ENCODE measurements around the gene PPP3CB. TPM values are rescaled to one million over a fixed set of nuclear protein-coding genes. Genes with fewer than 3 reads are reported as not detected.

PPP3CB gene
- total and polyA plus RNA-seq, 2 donors from 2014 or later, result 26.8 to 36.1 TPM

- Histone ChIP-seq H3K36me3 (ENCODE audit: control insufficient read depth in 2 of 3, insufficient read depth in 3 of 3, low read length in 3 of 3) (no peaks in the 10 kb centered on the region), H3K27me3 (ENCODE audit: control insufficient read depth, insufficient read depth, low read length) (no peaks in the 10 kb centered on the region), H3K9ac (ENCODE audit: low read length in 3 of 3) (no peak overlapping the region), H3K4me1 (ENCODE audit: control insufficient read depth in 2 of 3, insufficient read depth in 2 of 3, low read depth in 1 of 3, low read length in 3 of 3) (peaks cover 0 to 13% (median 7%) of the 10 kb centered on the region in 3 donors), H3K9me3 (ENCODE audit: control insufficient read depth in 2 of 3, insufficient read depth in 1 of 3, low read length in 3 of 3) (no peaks in the 10 kb centered on the region), H3K4me3 (ENCODE audit: low read length in 3 of 3) (peak overlapping the region in 1 of 3 donors; percentile 22), H3K27ac (ENCODE audit: low read depth in 2 of 2, low read length in 2 of 2) (no peak overlapping the region)
- FAIRE-seq (no peak), DNase-seq (no peak)
- TF ChIP-seq CTCF (IDR thresholded peaks at IDR 0.05; ENCODE audit: borderline replicate concordance, extremely low read depth, insufficient read depth), result no peak
- intact Hi-C loops (cut with DNase I), result no loop called here
Observed at GRCh38 chr10:73493781-73494180, 2.0 kb downstream of the PPP3CB start.

GRCh38 chr10:73486601-73487000 lies 9.2 kb downstream of the PPP3CB start:
- DNase-seq, result no peak
- H3K27me3 ChIP-seq (ENCODE audit: control insufficient read depth, insufficient read depth, low read length), result no peaks in the 10 kb centered on the region
- no peaks in the 10 kb centered on the region for H3K4me1 ChIP-seq (ENCODE audit: control insufficient read depth in 2 of 3, insufficient read depth in 2 of 3, low read depth in 1 of 3, low read length in 3 of 3)
- intact Hi-C loops (cut with DNase I), result no loop called here
- FAIRE-seq, result no peak
- TF ChIP-seq CTCF (IDR thresholded peaks at IDR 0.05; ENCODE audit: borderline replicate concordance, extremely low read depth, insufficient read depth), result no peak
- no peak overlapping the region for H3K27ac ChIP-seq (ENCODE audit: low read depth in 2 of 2, low read length in 2 of 2)
- H3K9me3 ChIP-seq (ENCODE audit: control insufficient read depth in 2 of 3, insufficient read depth in 1 of 3, low read length in 3 of 3), result no peaks in the 10 kb centered on the region
- no peaks in the 10 kb centered on the region for H3K36me3 ChIP-seq (ENCODE audit: control insufficient read depth in 2 of 3, insufficient read depth in 3 of 3, low read length in 3 of 3)
- H3K4me3 ChIP-seq (ENCODE audit: low read length in 3 of 3), result no peak overlapping the region
- no peak overlapping the region for H3K9ac ChIP-seq (ENCODE audit: low read length in 3 of 3)

- Histone ChIP-seq H3K9ac (ENCODE audit: low read length in 3 of 3) (no peak overlapping the region), H3K9me3 (ENCODE audit: control insufficient read depth in 2 of 3, insufficient read depth in 1 of 3, low read length in 3 of 3) (no peaks in the 10 kb centered on the region), H3K27me3 (ENCODE audit: control insufficient read depth, insufficient read depth, low read length) (no peaks in the 10 kb centered on the region), H3K36me3 (ENCODE audit: control insufficient read depth in 2 of 3, insufficient read depth in 3 of 3, low read length in 3 of 3) (no peaks in the 10 kb centered on the region), H3K4me1 (ENCODE audit: control insufficient read depth in 2 of 3, insufficient read depth in 2 of 3, low read depth in 1 of 3, low read length in 3 of 3) (no peaks in the 10 kb centered on the region), H3K4me3 (ENCODE audit: low read length in 3 of 3) (no peak overlapping the region), H3K27ac (ENCODE audit: low read depth in 2 of 2, low read length in 2 of 2) (no peak overlapping the region)
- TF ChIP-seq CTCF (IDR thresholded peaks at IDR 0.05; ENCODE audit: borderline replicate concordance, extremely low read depth, insufficient read depth), result no peak
- DNase-seq (no peak), FAIRE-seq (no peak)
- intact Hi-C loops (cut with DNase I), result no loop called here
Observed at GRCh38 chr10:73485320-73485719, 10.5 kb downstream of the PPP3CB start.

GRCh38 chr10:73480158-73480557 lies 15.7 kb downstream of the PPP3CB start:
- Histone ChIP-seq H3K36me3 (ENCODE audit: control insufficient read depth in 2 of 3, insufficient read depth in 3 of 3, low read length in 3 of 3) (peaks cover 0 to 4% (median 3%) of the 10 kb centered on the region in 3 donors), H3K4me1 (ENCODE audit: control insufficient read depth in 2 of 3, insufficient read depth in 2 of 3, low read depth in 1 of 3, low read length in 3 of 3) (no peaks in the 10 kb centered on the region), H3K4me3 (ENCODE audit: low read length in 3 of 3) (no peak overlapping the region), H3K9me3 (ENCODE audit: control insufficient read depth in 2 of 3, insufficient read depth in 1 of 3, low read length in 3 of 3) (no peaks in the 10 kb centered on the region), H3K27me3 (ENCODE audit: control insufficient read depth, insufficient read depth, low read length) (no peaks in the 10 kb centered on the region), H3K9ac (ENCODE audit: low read length in 3 of 3) (no peak overlapping the region), H3K27ac (ENCODE audit: low read depth in 2 of 2, low read length in 2 of 2) (no peak overlapping the region)
- DNase-seq (no peak), FAIRE-seq (no peak)
- no peak for TF ChIP-seq CTCF (IDR thresholded peaks at IDR 0.05; ENCODE audit: borderline replicate concordance, extremely low read depth, insufficient read depth)
- intact Hi-C loops (cut with DNase I), result no loop called here

Measured in kidney (tissue), 14 donors.